Calu3 (cell line): ENCODE results near the gene PPCS. TPM values are rescaled to one million over a fixed set of nuclear protein-coding genes. Genes with fewer than 3 reads are reported as not detected.

Experiments
- BruUV-seq: library from RNA; stranded (reverse); fragments of 400-500 nt; replicated peaks from 2 replicates; lab custom pipeline; 2021; lab: Mats Ljungman, UMichigan
- CTCF ChIA-PET: fragments of 300-600 bp; sonication (Branson Sonifier 250); formaldehyde crosslinking; loops from one replicate; lab custom pipeline; 2022; ENCODE audit warnings: antibody characterized with exemption; lab: Charles Lee
- DNase-seq: peaks from one replicate; pipeline ENCODE4 v3.0.0; 2022
- H3K27ac Mint-ChIP-seq: one replicate; pipeline ENCODE4 v1.8.0; 2022; ENCODE audit warnings: mixed read lengths; ENCODE audit not compliant: unreplicated experiment
- H3K27me3 Mint-ChIP-seq: one replicate; pipeline ENCODE4 v1.8.0; 2022; ENCODE audit warnings: mixed read lengths; ENCODE audit not compliant: unreplicated experiment
- H3K36me3 Mint-ChIP-seq: one replicate; pipeline ENCODE4 v1.8.0; 2022; ENCODE audit warnings: mild to moderate bottlenecking, moderate library complexity, mixed read lengths; ENCODE audit not compliant: insufficient read depth, unreplicated experiment
- H3K4me1 Mint-ChIP-seq: one replicate; pipeline ENCODE4 v1.8.0; 2022; ENCODE audit warnings: mild to moderate bottlenecking, low read depth, mixed read lengths; ENCODE audit not compliant: unreplicated experiment
- H3K4me3 Mint-ChIP-seq: one replicate; pipeline ENCODE4 v1.8.0; 2022; ENCODE audit warnings: mild to moderate bottlenecking, low read depth, moderate library complexity, mixed read lengths; ENCODE audit not compliant: unreplicated experiment
- H3K9me3 Mint-ChIP-seq: one replicate; pipeline ENCODE4 v1.8.0; 2022; ENCODE audit warnings: low read depth, mixed read lengths; ENCODE audit not compliant: unreplicated experiment
- CTCF ChIP-seq: fragments of 200-600 bp; IDR thresholded peaks from one replicate; pipeline ENCODE4 v1.8.0; 2022; ENCODE audit warnings: antibody characterized with exemption; ENCODE audit not compliant: unreplicated experiment
- intact Hi-C: fragments of 100-400 bp; cut with micrococcal nuclease; formaldehyde crosslinking; loops from one replicate; pipeline ENCODE4 v1.10.0; 2022; ENCODE audit not compliant: unreplicated experiment
- total RNA-seq: library from RNA; stranded (reverse); gene quantifications from 2 replicates; pipeline ENCODE4 v1.2.3, GENCODE V29; 2022

The PPCS gene
- total RNA-seq, 1 experiment from 2014 or later = 67.8 TPM

GRCh38 chr1:42423681-42424080 is 32.7 kb upstream of the PPCS start:
- intact Hi-C loops = no loop called here
- no peaks in the 10 kb centered on the region for H3K4me1 Mint-ChIP-seq
- BruUV-seq = no TSS peak
- peaks cover 29% of the 10 kb centered on the region for H3K27me3 Mint-ChIP-seq
- no peaks in the 10 kb centered on the region for H3K9me3 Mint-ChIP-seq
- no peak for TF ChIP-seq CTCF
- H3K27ac Mint-ChIP-seq = no peak overlapping the region
- CTCF ChIA-PET = interaction anchor here (1.7 kb wide), 1 partner anchor 10 kb away, joined by 4 read pairs; no protein-coding TSS in a partner anchor
- no peaks in the 10 kb centered on the region for H3K36me3 Mint-ChIP-seq
- H3K4me3 Mint-ChIP-seq = no peak overlapping the region
- DNase-seq = no peak

- no peak for DNase-seq
- no peaks in the 10 kb centered on the region for H3K4me1 Mint-ChIP-seq
- no peaks in the 10 kb centered on the region for H3K9me3 Mint-ChIP-seq
- H3K4me3 Mint-ChIP-seq = no peak overlapping the region
- no peak overlapping the region for H3K27ac Mint-ChIP-seq
- TF ChIP-seq CTCF = no peak
- H3K36me3 Mint-ChIP-seq = no peaks in the 10 kb centered on the region
- intact Hi-C loops = no loop called here
- no TSS peak for BruUV-seq
- H3K27me3 Mint-ChIP-seq = peaks cover 24% of the 10 kb centered on the region
- CTCF ChIA-PET = interaction anchor here (1.7 kb wide), 1 partner anchor 9 kb away, joined by 4 read pairs; no protein-coding TSS in a partner anchor
These were observed 32.1 kb upstream of the PPCS start for GRCh38 chr1:42424201-42424600.

GRCh38 chr1:42427240-42427639 is 29.1 kb upstream of the PPCS start:
- Mint-ChIP-seq H3K4me3 (no peak overlapping the region), H3K27me3 (no peaks in the 10 kb centered on the region), H3K4me1 (no peaks in the 10 kb centered on the region), H3K27ac (no peak overlapping the region), H3K36me3 (no peaks in the 10 kb centered on the region), H3K9me3 (no peaks in the 10 kb centered on the region)
- CTCF ChIA-PET = no interaction called here
- no TSS peak for BruUV-seq
- intact Hi-C loops = no loop called here
- no peak for TF ChIP-seq CTCF
- no peak for DNase-seq

GRCh38 chr1:42429603-42430002 is 26.7 kb upstream of the PPCS start:
- H3K36me3 Mint-ChIP-seq = no peaks in the 10 kb centered on the region
- CTCF ChIA-PET = no interaction called here

More at GRCh38 chr1:42429603-42430002, 26.7 kb upstream of the PPCS start:
- H3K9me3 Mint-ChIP-seq = no peaks in the 10 kb centered on the region
- H3K4me3 Mint-ChIP-seq = no peak overlapping the region
- BruUV-seq = no TSS peak
- DNase-seq = no peak
- H3K27ac Mint-ChIP-seq = no peak overlapping the region
- no peak for TF ChIP-seq CTCF
- H3K27me3 Mint-ChIP-seq = no peaks in the 10 kb centered on the region
- no peaks in the 10 kb centered on the region for H3K4me1 Mint-ChIP-seq
- intact Hi-C loops = no loop called here
